Fibroblast of skin of back (primary cell): Measurements from ENCODE around the gene DAD1.
A peak's percentile ranks its signal among the peaks of the same experiment; 100 is the strongest.
"Not testable (repeated sequence)": the region's sequence is repeated elsewhere in the genome, so short reads cannot be mapped to it uniquely, and the experiment has no call there.

Experiments
- DNase-seq: peaks from one replicate; pipeline ENCODE4 v3.0.0-alpha.2; 2013

DAD1 gene

GRCh38 chr14:22552001-22552826, 36.8 kb downstream of the DAD1 start:
- no peak for DNase-seq

- DNase-seq: no peak
These were observed 37.4 kb downstream of the DAD1 start for GRCh38 chr14:22551605-22551997.

GRCh38 chr14:22549981-22550673, 38.9 kb downstream of the DAD1 start:
- DNase-seq: peak; percentile 87

- no peak for DNase-seq
These were observed 39.6 kb downstream of the DAD1 start for GRCh38 chr14:22549324-22549962.

- DNase-seq: no peak
These were observed 40.9 kb downstream of the DAD1 start for GRCh38 chr14:22547948-22548750.

- DNase-seq: peak; percentile 43
These were observed 41.6 kb downstream of the DAD1 start for GRCh38 chr14:22547313-22547947.

- DNase-seq: no peak
These were observed 42.3 kb downstream of the DAD1 start for GRCh38 chr14:22546722-22547071.

GRCh38 chr14:22545842-22546721, 42.9 kb downstream of the DAD1 start:
- peak; percentile 97 for DNase-seq

- DNase-seq: no peak
These were observed 44.1 kb downstream of the DAD1 start for GRCh38 chr14:22544881-22545420.

GRCh38 chr14:22544406-22544805, 44.6 kb downstream of the DAD1 start:
- no peak for DNase-seq

- not testable (repeated sequence) for DNase-seq
These were observed 45.3 kb downstream of the DAD1 start for GRCh38 chr14:22543570-22544357.

GRCh38 chr14:22542360-22542759, 46.7 kb downstream of the DAD1 start:
- DNase-seq: no peak

GRCh38 chr14:22541721-22542120, 47.3 kb downstream of the DAD1 start:
- DNase-seq: no peak

- DNase-seq: no peak
These were observed 48.1 kb downstream of the DAD1 start for GRCh38 chr14:22540811-22541360.

GRCh38 chr14:22540293-22540692, 48.7 kb downstream of the DAD1 start:
- no peak for DNase-seq

- DNase-seq: no peak
These were observed 49.2 kb downstream of the DAD1 start for GRCh38 chr14:22539831-22540230.

- DNase-seq: no peak
These were observed 50.3 kb downstream of the DAD1 start for GRCh38 chr14:22538671-22539228.

- DNase-seq: no peak
These were observed 51.4 kb downstream of the DAD1 start for GRCh38 chr14:22537436-22538310.
